ENCODE data around the gene ADAM15.

DNA sequence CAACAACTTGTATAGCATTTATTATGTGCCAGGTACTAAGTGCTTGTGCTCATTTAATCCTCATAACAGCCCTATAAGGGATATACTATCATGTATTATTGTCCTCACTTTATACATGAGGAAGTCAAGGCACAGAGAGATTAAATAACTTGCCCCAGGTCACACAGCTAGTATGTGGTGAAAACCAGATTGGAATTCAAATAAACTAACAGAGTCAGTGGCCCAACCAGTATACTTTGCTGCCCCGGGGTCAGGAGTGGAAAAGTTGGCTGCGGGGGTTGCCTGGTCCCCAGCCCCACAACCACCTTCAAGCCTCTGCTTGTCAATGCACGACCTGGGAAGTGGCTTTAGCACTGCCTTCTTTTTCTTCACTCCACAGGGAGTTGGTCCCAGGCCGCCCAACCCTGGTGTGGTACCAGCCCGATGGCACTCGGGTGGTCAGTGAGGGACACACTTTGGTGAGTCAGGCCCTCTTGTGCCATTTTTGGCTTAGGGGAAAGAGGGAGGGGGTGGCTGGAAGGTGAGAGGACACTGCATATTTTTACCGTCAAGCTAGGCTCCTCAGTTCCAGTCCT, 2.5 kb downstream of the ADAM15 start:
- TF ChIP-seq, protein P1, sequence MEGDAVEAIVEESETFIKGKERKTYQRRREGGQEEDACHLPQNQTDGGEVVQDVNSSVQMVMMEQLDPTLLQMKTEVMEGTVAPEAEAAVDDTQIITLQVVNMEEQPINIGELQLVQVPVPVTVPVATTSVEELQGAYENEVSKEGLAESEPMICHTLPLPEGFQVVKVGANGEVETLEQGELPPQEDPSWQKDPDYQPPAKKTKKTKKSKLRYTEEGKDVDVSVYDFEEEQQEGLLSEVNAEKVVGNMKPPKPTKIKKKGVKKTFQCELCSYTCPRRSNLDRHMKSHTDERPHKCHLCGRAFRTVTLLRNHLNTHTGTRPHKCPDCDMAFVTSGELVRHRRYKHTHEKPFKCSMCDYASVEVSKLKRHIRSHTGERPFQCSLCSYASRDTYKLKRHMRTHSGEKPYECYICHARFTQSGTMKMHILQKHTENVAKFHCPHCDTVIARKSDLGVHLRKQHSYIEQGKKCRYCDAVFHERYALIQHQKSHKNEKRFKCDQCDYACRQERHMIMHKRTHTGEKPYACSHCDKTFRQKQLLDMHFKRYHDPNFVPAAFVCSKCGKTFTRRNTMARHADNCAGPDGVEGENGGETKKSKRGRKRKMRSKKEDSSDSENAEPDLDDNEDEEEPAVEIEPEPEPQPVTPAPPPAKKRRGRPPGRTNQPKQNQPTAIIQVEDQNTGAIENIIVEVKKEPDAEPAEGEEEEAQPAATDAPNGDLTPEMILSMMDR (IDR thresholded peaks at IDR 0.05 in 4 of 5, conservative IDR thresholded peaks at IDR 0.05 in 1 of 5): no peak
- no peak for TF ChIP-seq POLR2A (IDR thresholded peaks at IDR 0.05)
